Activated CD4-positive, CD25-positive, alpha-beta regulatory T cell treated with anti-CD3 and anti-CD28 coated beads, Interleukin-2, amount 50 U/mL, for 24 hours (primary cell): ENCODE measurements around the gene DCANP1.

ENCODE experiments used
- ATAC-seq, 2 donors: fragments of 150-1000 bp; cut with Tn5 transposase; one replicate each; pipeline ENCODE4 v1.10.0; 2021; ENCODE audit warnings: mild to moderate bottlenecking in 1 of 2, moderate library complexity in 1 of 2

Gene DCANP1

DNA sequence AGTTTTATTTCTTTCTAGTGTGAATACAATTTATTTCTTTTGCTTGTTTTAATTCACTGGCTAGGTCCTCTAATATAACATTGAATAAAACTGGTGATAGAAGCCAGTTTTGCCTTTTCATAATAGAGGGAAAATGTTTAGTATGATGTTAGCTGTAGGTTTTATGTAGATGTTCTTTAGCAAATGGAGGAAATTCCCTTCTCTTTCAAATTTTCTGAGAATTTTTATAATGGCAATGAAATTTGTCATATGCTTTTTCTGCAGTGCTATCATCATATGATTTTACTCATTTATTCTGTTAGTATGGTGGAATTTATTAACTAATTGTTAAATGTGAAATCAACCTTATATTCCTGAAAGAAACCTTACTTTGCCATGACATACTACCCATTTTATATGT is 30.1 kb downstream of the DCANP1 start:
- ATAC-seq = no peak

DNA sequence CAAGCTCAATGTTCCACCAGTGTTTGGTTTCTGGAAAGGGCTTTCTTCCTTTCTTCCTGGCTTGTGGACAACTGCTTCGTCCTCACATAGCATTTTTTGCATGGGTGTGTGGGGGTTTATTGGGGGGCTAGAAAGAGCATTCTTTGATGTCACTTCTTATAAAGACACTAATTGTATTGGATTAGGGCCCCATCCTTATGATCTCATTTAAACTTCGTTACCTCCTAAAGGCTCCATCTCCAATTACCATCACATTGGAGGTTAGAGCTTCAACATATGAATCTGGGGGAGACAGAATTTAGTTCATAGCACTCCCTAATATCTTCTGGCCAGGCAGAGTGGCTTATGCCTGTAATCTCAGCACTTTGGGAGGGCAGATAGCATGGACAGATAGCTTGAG is 42.1 kb downstream of the DCANP1 start:
- ATAC-seq = no peak

DNA sequence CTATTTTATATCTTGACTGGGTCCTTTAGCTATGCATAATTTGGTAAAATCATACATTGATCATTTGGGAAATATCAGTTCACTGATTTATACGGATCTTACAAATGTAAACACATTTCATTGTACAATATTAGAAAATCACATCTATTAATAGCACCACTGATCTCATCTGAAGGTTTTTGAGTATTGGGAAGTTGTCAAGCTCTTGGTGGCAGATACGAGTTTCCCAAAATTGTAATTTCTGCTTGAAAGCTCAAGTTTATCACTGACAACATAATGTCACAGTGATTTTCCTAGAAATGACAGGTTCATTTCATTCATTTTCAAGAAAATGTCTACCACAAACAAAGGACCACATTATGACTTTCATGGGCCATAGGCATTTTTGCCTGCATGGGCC is 45.1 kb downstream of the DCANP1 start:
- no peak for ATAC-seq

DNA sequence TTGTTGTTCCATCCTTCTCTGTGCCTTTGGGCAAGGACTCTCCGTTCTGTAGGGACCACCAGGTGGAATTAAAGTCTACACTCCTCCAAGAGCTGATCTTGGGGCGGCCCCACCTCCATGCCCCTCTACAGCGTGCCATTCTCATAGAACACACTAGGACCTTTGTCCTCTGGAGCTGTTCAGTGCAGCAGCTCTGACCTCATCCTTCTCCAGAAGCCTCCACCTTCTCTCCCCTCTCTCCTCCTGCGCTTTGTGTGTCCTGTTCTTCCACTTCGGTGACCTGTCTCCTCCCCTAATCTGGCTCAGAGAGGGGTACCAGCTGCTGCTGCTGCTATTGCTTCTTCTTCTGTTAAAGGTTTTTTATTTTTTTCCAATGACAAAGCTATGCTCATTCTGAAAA is 46.3 kb downstream of the DCANP1 start:
- no peak for ATAC-seq

DNA sequence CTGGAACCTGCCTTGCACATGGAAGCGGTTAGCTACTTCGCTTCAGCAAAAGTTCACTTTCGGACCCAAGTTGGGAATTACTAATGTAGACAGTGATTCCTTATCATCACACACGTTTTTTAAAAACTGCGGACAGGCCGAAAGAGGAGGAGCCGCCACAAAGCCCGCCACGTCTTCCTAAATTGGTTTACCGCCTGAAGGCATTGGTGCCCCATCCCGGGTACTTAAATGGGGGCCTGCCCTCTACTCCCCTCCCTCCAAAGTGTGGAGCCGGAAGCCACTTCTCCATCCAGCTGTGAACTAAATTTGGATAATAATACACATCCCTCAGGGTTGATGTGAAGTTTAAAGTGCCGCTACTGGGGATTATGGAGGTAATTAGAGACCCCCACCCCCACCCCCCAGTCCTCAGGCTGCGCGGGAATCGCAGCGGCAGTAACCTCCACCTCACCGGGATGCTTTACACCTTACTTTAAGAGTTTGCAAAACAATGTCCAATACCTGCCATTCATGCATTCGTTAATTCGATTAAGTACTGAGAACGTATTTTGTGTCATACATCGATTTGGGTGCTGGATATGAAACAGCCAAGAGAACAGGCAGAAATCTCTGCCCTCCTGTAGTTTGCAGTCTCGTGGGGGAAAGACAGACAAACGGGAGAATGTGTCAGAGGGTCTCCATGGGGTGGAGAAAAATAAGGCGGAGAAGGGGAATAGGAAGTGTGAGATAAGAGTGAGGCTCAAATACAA is 47.2 kb downstream of the DCANP1 start:
- no peak for ATAC-seq

DNA sequence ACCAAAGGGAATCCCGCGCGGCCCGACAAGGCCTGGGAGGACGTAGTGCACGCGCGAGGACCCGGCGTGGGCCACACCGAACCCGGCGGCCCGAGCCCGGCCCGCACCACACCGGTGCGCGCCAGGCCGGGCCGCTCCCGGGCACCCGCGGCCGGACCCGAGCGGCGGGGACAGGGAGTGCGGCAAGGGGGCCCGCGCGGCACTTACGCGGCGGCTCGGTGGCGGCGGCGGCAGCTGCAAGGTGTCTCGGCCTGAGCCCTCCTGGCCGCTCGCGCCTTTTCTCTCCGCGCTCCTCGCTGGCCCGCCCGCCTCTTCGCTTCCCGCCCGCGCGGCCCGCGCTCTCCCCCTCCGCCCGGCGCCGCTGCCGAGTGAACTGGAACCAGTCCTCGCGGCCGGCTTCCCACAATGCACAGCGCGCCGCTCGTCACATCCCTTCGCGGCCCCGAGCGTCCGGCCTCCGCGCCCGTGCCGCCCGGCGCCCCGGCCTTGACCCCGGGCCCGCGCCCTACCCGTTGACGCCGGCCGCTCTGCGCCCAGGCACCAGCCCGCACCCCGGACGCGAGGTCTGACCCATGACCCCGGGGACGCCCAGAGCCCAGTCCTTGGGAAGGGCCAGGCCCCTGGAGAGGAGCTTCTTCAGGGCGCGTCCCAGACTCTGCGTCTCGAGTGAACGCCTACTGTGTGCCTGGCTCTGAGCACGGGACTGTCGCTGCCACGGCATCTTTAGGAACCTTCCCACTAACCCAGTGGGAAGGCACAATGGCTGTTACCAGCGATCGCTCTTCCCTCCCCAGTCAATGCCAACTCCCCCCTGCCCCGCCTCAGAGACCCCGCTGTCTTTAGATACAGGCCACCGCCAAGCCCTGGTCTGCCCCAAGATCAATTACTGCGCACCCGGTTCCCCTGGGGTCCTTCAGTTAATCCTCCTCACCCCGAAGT is 48.0 kb downstream of the DCANP1 start, which contains the start of gene MACROH2A1:
MACROH2A1 (minus strand) TSS at position 377 of the 939 bp plus-strand sequence. CDS start 10,138 bp downstream, outside the sequence.
- peak; percentile 92 to 93 for ATAC-seq

DNA sequence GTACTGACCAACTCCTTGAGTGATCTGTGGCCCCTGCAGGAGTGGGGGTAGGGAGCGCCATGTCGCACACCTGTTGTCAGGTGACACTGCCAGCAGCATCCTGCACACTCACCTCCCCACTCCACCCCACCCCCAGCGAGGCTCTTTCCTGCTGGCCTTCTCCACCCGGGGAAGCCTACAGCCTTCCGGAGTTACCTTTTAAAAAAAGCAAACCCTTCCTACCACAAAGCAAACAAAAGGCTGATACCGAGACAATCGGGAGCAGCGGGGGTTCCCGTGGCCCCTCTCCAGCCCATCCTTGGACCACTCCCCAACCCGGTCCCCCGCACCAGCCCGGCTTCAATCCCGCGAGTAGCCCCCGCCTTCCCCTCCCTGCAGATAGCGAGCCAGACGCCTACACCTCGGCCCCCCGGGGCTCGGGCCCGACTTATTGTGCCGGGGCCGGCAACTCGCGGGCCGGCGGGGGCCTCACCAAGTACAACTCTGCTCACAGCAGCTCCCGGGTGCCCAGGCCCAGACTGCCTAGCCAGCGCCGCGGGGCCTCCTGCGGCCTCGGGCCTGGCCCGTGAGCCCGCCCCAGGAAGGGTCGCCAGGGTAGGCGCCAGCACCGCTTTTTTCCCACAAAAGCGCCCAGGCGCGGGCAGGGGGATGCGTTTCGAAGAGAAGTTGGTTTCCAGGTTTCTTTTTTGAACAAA is 48.8 kb downstream of the DCANP1 start:
- peak; percentile 44 to 51 for ATAC-seq

DNA sequence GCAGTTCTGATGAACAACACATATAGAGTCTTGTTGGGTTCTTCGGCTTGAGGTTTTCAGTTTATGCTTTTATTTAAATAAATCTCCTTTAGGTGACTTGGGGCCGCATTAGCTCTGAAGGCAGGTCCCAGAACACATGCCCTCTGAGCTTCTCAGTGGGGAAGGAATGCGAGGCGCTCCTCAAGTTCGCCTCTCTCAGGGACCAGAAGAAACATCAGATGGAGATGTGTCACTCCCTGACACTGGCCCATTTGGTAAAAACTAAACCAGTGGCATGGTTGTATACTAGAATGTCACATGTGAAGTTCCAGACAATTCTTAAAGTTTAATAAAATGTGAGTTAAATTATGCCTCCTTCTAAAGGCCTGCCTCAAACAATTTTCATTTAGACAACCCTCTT is 50.1 kb downstream of the DCANP1 start:
- no peak for ATAC-seq

DNA sequence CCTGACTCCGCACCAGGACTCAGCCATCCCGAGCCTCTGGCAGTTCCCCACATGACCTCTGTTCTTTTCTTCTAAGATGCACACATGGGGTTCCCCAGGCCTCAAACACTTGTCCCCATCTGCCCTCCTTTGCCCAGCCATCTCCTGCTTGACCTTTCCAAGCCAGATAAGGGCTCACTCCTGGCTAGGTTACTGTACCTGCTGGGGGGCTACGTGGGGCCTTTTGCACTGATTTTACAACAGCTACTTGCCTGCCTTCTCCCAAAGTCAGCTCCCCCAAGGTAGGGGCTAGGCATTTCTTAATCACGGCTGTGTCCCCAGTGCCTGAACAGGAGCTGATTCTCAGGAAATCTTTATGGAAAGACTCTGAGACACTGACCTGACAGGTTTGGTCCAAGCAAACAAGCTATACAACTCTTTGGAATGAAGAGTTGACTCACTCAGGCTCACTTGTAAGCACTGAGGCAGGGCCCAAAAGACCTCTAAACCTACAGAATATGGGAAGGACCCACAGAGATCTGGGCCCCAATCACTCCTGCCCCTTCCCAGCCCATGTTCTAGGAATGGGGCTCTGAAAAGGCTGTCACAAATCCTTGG is 50.6 kb downstream of the DCANP1 start:
- no peak for ATAC-seq

DNA sequence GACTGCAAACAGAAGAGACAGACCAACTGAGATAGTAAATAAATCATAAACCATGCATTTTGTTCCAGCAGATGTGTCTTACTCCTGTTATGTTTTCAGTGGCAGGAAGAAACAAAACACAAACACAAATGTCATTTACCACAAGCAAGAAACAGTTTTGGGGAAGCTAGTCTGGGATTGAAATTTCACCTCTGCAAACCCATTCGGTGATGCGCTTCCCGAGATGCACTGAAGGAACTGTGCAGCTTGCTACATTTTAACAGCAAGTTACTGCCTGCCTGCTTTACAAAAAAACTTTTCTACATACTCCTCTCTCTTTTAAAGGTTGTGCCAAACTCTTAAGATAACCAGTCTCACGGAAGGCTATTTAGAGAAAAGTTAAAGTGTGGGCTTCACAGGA is 51.3 kb downstream of the DCANP1 start:
- no peak for ATAC-seq

DNA sequence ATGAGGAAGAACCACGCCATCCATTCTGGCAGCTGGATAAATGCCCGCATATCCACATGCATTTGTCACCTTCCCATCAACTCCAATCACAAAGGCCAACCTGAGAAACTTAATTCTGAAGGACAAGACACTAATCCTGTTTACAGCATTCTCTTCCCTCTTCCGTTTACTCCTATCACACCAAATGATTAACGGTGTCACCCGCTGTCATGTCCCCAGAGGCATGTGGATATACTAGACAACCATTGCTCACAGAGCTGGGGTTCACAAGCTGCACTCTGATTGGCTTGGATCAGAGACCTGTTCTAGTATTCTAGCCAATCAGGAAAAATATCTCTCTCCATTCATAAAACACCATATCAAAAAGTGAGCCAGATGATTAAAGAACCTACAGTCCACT is 51.7 kb downstream of the DCANP1 start:
- ATAC-seq = no peak
